T-helper 17 cell (primary cell): ENCODE measurements around the gene RASGRP4. TPM values are rescaled to one million over a fixed set of nuclear protein-coding genes. Genes with fewer than 3 reads are reported as not detected.
"Not testable (repeated sequence)": the region's sequence is repeated elsewhere in the genome, so short reads cannot be mapped to it uniquely, and the experiment has no call there.

ENCODE experiments used
- ATAC-seq: fragments of 150-1000 bp; cut with Tn5 transposase; 2 replicates; pipeline ENCODE4 v1.10.0; 2021; ENCODE audit warnings: mild to moderate bottlenecking, moderate library complexity
- DNase-seq, 3 donors: peaks; one replicate each; pipeline versions ENCODE4 v3.0.0 to v3.0.0-alpha.2; 2020 to 2021
- H3K9me3 ChIP-seq: one replicate; pipeline ENCODE4 v1.7.0; 2013; ENCODE audit warnings: low read length, mild to moderate bottlenecking; ENCODE audit not compliant: control insufficient read depth, poor library complexity, severe bottlenecking
- H3K27ac Mint-ChIP-seq: one replicate; pipeline ENCODE4 v1.8.0; 2022; ENCODE audit warnings: mild to moderate bottlenecking, moderate library complexity, mixed read lengths
- H3K27me3 Mint-ChIP-seq: one replicate; pipeline ENCODE4 v1.8.0; 2022; ENCODE audit warnings: mixed read lengths
- H3K36me3 Mint-ChIP-seq: one replicate; pipeline ENCODE4 v1.8.0; 2022; ENCODE audit warnings: low read depth, mixed read lengths
- H3K4me1 Mint-ChIP-seq: one replicate; pipeline ENCODE4 v1.8.0; 2022; ENCODE audit warnings: mild to moderate bottlenecking, mixed read lengths
- H3K4me3 Mint-ChIP-seq: one replicate; pipeline ENCODE4 v1.8.0; 2022; ENCODE audit warnings: mild to moderate bottlenecking, moderate library complexity, mixed read lengths
- total RNA-seq, 4 donors: library from RNA in 2 of 4; stranded (reverse) in 2 of 4; gene quantifications; one replicate each; pipeline ENCODE4 v1.2.3 and lab custom pipeline; 2022 to 2026

RASGRP4 gene
- total RNA-seq = 1 to 10 TPM; 1.6 to 2.8 TPM
- 0.23 to 3.9 reads per million in 2 donors for total RNA-seq (lab: John Stamatoyannopoulos, UW)

GRCh38 chr19:38425810-38426466, at the start of gene RASGRP4:
RASGRP4 (minus strand) TSS chr19:38426219; CDS start chr19:38426091, 128 bp downstream.
- Mint-ChIP-seq H3K27ac (peak within 1 kb of the TSS; percentile 77), H3K4me1 (peaks cover 16% of the 10 kb centered on the region), H3K4me3 (peak within 1 kb of the TSS; percentile 75), H3K36me3 (no peaks in the 10 kb centered on the region), H3K27me3 (peaks cover 10% of the 10 kb centered on the region)
- ATAC-seq = peak; percentile 71
- H3K9me3 ChIP-seq = no peaks in the 10 kb centered on the region
- peak; percentile 27 to 52 (median 50) for DNase-seq

GRCh38 chr19:38475176-38475575, 49.2 kb upstream of the RASGRP4 start:
- Mint-ChIP-seq H3K36me3 (no peaks in the 10 kb centered on the region), H3K27ac (no peak overlapping the region), H3K4me3 (no peak overlapping the region), H3K27me3 (peaks cover 12% of the 10 kb centered on the region), H3K4me1 (peaks cover 2% of the 10 kb centered on the region)
- no peaks in the 10 kb centered on the region for H3K9me3 ChIP-seq
- ATAC-seq (no peak), DNase-seq (no peak)

- peaks cover 2% of the 10 kb centered on the region for H3K4me1 Mint-ChIP-seq
- no peak for ATAC-seq
These were observed 47.2 kb upstream of the RASGRP4 start for GRCh38 chr19:38473201-38473600.

GRCh38 chr19:38472725-38473124, 46.7 kb upstream of the RASGRP4 start:
- not testable (repeated sequence) for H3K4me1 Mint-ChIP-seq, H3K36me3 Mint-ChIP-seq, DNase-seq, H3K4me3 Mint-ChIP-seq, ATAC-seq, H3K9me3 ChIP-seq, H3K27me3 Mint-ChIP-seq, H3K27ac Mint-ChIP-seq

More at GRCh38 chr19:38473201-38473600, 47.2 kb upstream of the RASGRP4 start:
- no peak overlapping the region for H3K27ac Mint-ChIP-seq
- DNase-seq = no peak
- H3K9me3 ChIP-seq = no peaks in the 10 kb centered on the region
- peaks cover 11% of the 10 kb centered on the region for H3K27me3 Mint-ChIP-seq
- no peaks in the 10 kb centered on the region for H3K36me3 Mint-ChIP-seq
- no peak overlapping the region for H3K4me3 Mint-ChIP-seq

- Mint-ChIP-seq H3K4me1 (no peaks in the 10 kb centered on the region), H3K27ac (no peak overlapping the region), H3K4me3 (no peak overlapping the region), H3K36me3 (no peaks in the 10 kb centered on the region), H3K27me3 (peaks cover 9% of the 10 kb centered on the region)
- no peak for ATAC-seq
- DNase-seq = no peak
- no peaks in the 10 kb centered on the region for H3K9me3 ChIP-seq
These were observed 44.9 kb upstream of the RASGRP4 start for GRCh38 chr19:38470788-38471480.

- Mint-ChIP-seq H3K27ac (no peak overlapping the region), H3K36me3 (no peaks in the 10 kb centered on the region), H3K4me1 (no peaks in the 10 kb centered on the region), H3K4me3 (no peak overlapping the region), H3K27me3 (peaks cover 13% of the 10 kb centered on the region)
- ATAC-seq (no peak), DNase-seq (no peak)
- H3K9me3 ChIP-seq = no peaks in the 10 kb centered on the region
These were observed 43.1 kb upstream of the RASGRP4 start for GRCh38 chr19:38469151-38469550.

- H3K27ac Mint-ChIP-seq = no peak overlapping the region
- ATAC-seq = no peak
- H3K27me3 Mint-ChIP-seq = peaks cover 13% of the 10 kb centered on the region
- no peaks in the 10 kb centered on the region for H3K4me1 Mint-ChIP-seq
- no peaks in the 10 kb centered on the region for H3K36me3 Mint-ChIP-seq
- no peaks in the 10 kb centered on the region for H3K9me3 ChIP-seq
- H3K4me3 Mint-ChIP-seq = no peak overlapping the region
- DNase-seq = no peak
These were observed 41.8 kb upstream of the RASGRP4 start for GRCh38 chr19:38467541-38468525.

- Mint-ChIP-seq H3K27ac (no peak overlapping the region), H3K4me3 (no peak overlapping the region), H3K36me3 (no peaks in the 10 kb centered on the region), H3K27me3 (peaks cover 19% of the 10 kb centered on the region), H3K4me1 (no peaks in the 10 kb centered on the region)
- ATAC-seq (no peak), DNase-seq (no peak)
- H3K9me3 ChIP-seq = no peaks in the 10 kb centered on the region
These were observed 40.0 kb upstream of the RASGRP4 start for GRCh38 chr19:38466050-38466449.

- ATAC-seq = no peak
- no peaks in the 10 kb centered on the region for H3K9me3 ChIP-seq
- Mint-ChIP-seq H3K4me3 (no peak overlapping the region), H3K27me3 (peaks cover 19% of the 10 kb centered on the region), H3K27ac (no peak overlapping the region), H3K36me3 (no peaks in the 10 kb centered on the region), H3K4me1 (no peaks in the 10 kb centered on the region)
- no peak for DNase-seq
These were observed 38.5 kb upstream of the RASGRP4 start for GRCh38 chr19:38464421-38465082.

- ATAC-seq (no peak), DNase-seq (no peak)
- Mint-ChIP-seq H3K27ac (no peak overlapping the region), H3K27me3 (peaks cover 19% of the 10 kb centered on the region), H3K36me3 (no peaks in the 10 kb centered on the region), H3K4me3 (no peak overlapping the region), H3K4me1 (no peaks in the 10 kb centered on the region)
- H3K9me3 ChIP-seq = no peaks in the 10 kb centered on the region
These were observed 37.3 kb upstream of the RASGRP4 start for GRCh38 chr19:38463365-38463764.

GRCh38 chr19:38458991-38459390, 33.0 kb upstream of the RASGRP4 start:
- no peak for DNase-seq
- no peak overlapping the region for H3K27ac Mint-ChIP-seq
- peaks cover 15% of the 10 kb centered on the region for H3K27me3 Mint-ChIP-seq
- peaks cover 4% of the 10 kb centered on the region for H3K4me1 Mint-ChIP-seq
- H3K9me3 ChIP-seq = no peaks in the 10 kb centered on the region
- ATAC-seq = no peak
- H3K4me3 Mint-ChIP-seq = no peak overlapping the region
- peaks cover 3% of the 10 kb centered on the region for H3K36me3 Mint-ChIP-seq

- H3K4me3 Mint-ChIP-seq = no peak overlapping the region
- H3K27me3 Mint-ChIP-seq = peaks cover 15% of the 10 kb centered on the region
These were observed 31.8 kb upstream of the RASGRP4 start for GRCh38 chr19:38457690-38458405.

More at GRCh38 chr19:38457690-38458405, 31.8 kb upstream of the RASGRP4 start:
- H3K9me3 ChIP-seq = no peaks in the 10 kb centered on the region
- Mint-ChIP-seq H3K36me3 (peaks cover 3% of the 10 kb centered on the region), H3K27ac (no peak overlapping the region), H3K4me1 (peaks cover 6% of the 10 kb centered on the region)
- DNase-seq (no peak), ATAC-seq (no peak)
